ENCODE measurements around the gene C10orf88. TPM values are rescaled to one million over a fixed set of nuclear protein-coding genes. Genes with fewer than 3 reads are reported as not detected.

Gene C10orf88
- total RNA-seq, 4 donors from 2014 or later: 1.5 to 15.8 (median 8.5) TPM

DNA sequence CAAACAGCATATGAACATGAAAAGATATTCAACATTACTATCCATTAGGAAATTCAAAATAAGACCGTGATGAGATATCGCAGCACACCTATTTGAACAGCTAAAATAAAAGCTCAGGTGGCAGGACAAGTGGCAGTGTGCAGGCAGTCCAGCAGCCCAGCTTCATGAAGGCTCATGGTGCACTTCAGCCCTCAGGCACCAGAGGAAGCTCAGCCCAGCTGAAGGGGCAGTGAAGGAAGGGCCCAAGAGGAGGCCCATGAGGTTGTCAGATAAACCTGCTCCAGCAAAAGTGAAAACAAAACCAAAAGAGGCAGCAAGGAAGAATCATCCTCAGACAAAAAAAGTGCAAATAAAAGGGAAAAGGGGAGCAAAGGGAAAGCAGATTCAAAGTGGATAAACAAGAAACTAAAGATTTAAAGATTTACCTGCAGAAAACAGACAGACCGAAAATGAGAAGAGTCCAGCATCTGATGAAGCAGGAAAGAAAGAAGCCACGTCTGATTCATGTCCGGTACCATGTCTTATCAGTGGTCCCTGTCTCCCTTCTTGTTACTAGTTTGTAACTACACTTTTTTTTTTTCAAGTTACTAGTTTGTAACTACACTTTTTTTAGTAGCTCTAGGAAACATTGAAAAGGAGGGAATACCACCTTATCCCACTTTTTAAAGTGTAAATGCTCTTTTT, 59.6 kb downstream of the C10orf88 start:
- no peak overlapping the region for H3K4me3 ChIP-seq
- TF ChIP-seq, protein P1, sequence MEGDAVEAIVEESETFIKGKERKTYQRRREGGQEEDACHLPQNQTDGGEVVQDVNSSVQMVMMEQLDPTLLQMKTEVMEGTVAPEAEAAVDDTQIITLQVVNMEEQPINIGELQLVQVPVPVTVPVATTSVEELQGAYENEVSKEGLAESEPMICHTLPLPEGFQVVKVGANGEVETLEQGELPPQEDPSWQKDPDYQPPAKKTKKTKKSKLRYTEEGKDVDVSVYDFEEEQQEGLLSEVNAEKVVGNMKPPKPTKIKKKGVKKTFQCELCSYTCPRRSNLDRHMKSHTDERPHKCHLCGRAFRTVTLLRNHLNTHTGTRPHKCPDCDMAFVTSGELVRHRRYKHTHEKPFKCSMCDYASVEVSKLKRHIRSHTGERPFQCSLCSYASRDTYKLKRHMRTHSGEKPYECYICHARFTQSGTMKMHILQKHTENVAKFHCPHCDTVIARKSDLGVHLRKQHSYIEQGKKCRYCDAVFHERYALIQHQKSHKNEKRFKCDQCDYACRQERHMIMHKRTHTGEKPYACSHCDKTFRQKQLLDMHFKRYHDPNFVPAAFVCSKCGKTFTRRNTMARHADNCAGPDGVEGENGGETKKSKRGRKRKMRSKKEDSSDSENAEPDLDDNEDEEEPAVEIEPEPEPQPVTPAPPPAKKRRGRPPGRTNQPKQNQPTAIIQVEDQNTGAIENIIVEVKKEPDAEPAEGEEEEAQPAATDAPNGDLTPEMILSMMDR (IDR thresholded peaks at IDR 0.05): no peak

GRCh38 chr10:122884166-122884565, 69.9 kb downstream of the C10orf88 start:
- DNase-seq: no peak
- TF ChIP-seq, protein P1 (IDR thresholded peaks at IDR 0.05): no peak
- no peak for TF ChIP-seq POLR2A (IDR thresholded peaks at IDR 0.05)
- Histone ChIP-seq H3K36me3 (no peaks in the 10 kb centered on the region), H3K9me3 (no peaks in the 10 kb centered on the region), H3K4me1 (peaks cover 0 to 7% of the 10 kb centered on the region in 2 donors), H3K4me3 (no peak overlapping the region), H3K27ac (no peak overlapping the region), H3K27me3 (no peaks in the 10 kb centered on the region)
- intact Hi-C loops (cut with DNase I; ENCODE audit: low total_unique reads): no loop called here

More for the DNA sequence above, 59.6 kb downstream of the C10orf88 start:
- intact Hi-C loops (cut with DNase I; ENCODE audit: low total_unique reads): no loop called here
- no peak overlapping the region for H3K27ac ChIP-seq
- H3K9me3 ChIP-seq: no peaks in the 10 kb centered on the region
- peaks cover 0 to 3% of the 10 kb centered on the region in 2 donors for H3K36me3 ChIP-seq
- H3K4me1 ChIP-seq: no peaks in the 10 kb centered on the region
- no peaks in the 10 kb centered on the region for H3K27me3 ChIP-seq
- DNase-seq: no peak

- no peak for TF ChIP-seq POLR2A (IDR thresholded peaks at IDR 0.05)
- TF ChIP-seq, protein P1 (IDR thresholded peaks at IDR 0.05): no peak
- H3K36me3 ChIP-seq: no peaks in the 10 kb centered on the region
- intact Hi-C loops (cut with DNase I; ENCODE audit: low total_unique reads): no loop called here
These were observed 71.3 kb downstream of the C10orf88 start for GRCh38 chr10:122882766-122883165.

More at GRCh38 chr10:122882766-122883165, 71.3 kb downstream of the C10orf88 start:
- no peaks in the 10 kb centered on the region for H3K27me3 ChIP-seq
- DNase-seq: no peak
- no peaks in the 10 kb centered on the region for H3K9me3 ChIP-seq
- H3K4me3 ChIP-seq: no peak overlapping the region
- H3K27ac ChIP-seq: no peak overlapping the region
- H3K4me1 ChIP-seq: peaks cover 0 to 7% of the 10 kb centered on the region in 2 donors

Other genes starting within 250 kb of the C10orf88 start
- 1 to 10 TPM in 2 of 4 donors, under 1 TPM in 1, not detected in 1; 0.97 to 1.5 (median 1.3) TPM for gene CUZD1, start 108.4 kb downstream of the C10orf88 start, total RNA-seq
- gene FAM24B, start 74.6 kb downstream of the C10orf88 start, total RNA-seq: 1 to 10 TPM in 2 of 4 donors, under 1 TPM in 1, not detected in 1; 0.88 to 2.3 (median 2.3) TPM
- not detected for gene FAM24A, start 43.6 kb downstream of the C10orf88 start, total RNA-seq
- 10 to 100 TPM in 1 of 4 donors, 1 to 10 TPM in 2, under 1 TPM in 1; 0.77 to 11.2 (median 2.1) TPM for gene PSTK, start 26.2 kb upstream of the C10orf88 start, total RNA-seq
- gene IKZF5, start 54.6 kb upstream of the C10orf88 start, total RNA-seq: 10 to 100 TPM in 3 of 4 donors, 1 to 10 TPM in 1; 3.1 to 30.7 (median 21.1) TPM
- 10 to 100 TPM; 13.1 to 32.2 (median 17.2) TPM for gene ACADSB, start 54.8 kb upstream of the C10orf88 start, total RNA-seq
- not detected for gene HMX3, start 181.7 kb upstream of the C10orf88 start, total RNA-seq
- gene HMX2, start 193.9 kb upstream of the C10orf88 start, total RNA-seq: not detected
- 100 to 1,000 TPM in 2 of 4 donors, 10 to 100 TPM in 2; 57.2 to 156 (median 99.4) TPM for gene BUB3, start 200.2 kb upstream of the C10orf88 start, total RNA-seq

Data from uterus (tissue), 4 donors.